Cerebellar nuclear complex (tissue), 1 donor: ENCODE results near the gene PHLDB2.

Source experiments
- DNase-seq, 2 experiments: peaks; one replicate each; lab custom pipeline; 2025; lab: John Stamatoyannopoulos, UW

Gene PHLDB2

GRCh38 chr3:111851511-111851954, 7.5 kb upstream of the PHLDB2 start:
- no peak for DNase-seq

DNA sequence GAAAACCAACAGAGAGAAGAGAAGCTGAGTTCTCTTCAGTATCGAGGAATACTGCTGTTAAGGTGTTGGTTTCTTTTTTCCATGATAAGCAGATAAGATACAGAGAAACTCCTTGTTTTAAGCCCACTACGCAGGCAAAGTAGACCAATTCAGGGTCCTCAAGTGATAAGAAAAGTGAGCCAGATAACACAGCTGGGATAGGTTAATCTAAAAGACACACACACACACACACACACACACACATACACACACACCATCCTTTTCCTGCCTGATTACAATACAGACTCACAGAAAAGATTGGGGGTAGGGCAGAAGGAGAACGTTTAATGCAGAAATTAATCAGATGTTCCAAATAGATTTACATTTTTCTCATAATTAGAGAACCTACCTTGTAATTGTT, 6.5 kb upstream of the PHLDB2 start:
- no peak for DNase-seq

- no peak for DNase-seq
Observed at GRCh38 chr3:111853068-111853467, 6.0 kb upstream of the PHLDB2 start.

GRCh38 chr3:111854990-111855389, 4.1 kb upstream of the PHLDB2 start:
- DNase-seq = no peak

DNA sequence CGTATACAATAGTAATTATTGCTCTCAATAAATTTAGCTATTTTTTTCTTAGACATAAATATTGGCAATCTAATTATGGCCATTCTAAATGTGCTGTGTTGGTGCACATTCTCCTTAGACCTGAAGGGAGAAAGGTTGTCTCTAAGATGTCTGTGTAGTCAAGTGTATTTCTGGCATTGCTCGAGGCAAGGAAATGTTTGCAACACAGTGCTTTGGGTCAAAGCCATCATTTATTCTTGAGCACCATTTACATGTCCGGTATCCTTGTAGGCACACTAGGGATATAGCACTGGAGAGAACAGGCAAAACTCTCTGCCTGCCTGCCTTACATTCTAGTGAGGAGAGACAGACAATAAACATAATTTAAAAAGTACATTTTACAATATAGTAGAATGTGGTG, 2.6 kb upstream of the PHLDB2 start:
- DNase-seq = no peak

GRCh38 chr3:111857474-111857873, 1.6 kb upstream of the PHLDB2 start:
- DNase-seq = no peak

- no peak for DNase-seq
Observed at GRCh38 chr3:111858642-111859041, 423 bp upstream of the PHLDB2 start.

DNA sequence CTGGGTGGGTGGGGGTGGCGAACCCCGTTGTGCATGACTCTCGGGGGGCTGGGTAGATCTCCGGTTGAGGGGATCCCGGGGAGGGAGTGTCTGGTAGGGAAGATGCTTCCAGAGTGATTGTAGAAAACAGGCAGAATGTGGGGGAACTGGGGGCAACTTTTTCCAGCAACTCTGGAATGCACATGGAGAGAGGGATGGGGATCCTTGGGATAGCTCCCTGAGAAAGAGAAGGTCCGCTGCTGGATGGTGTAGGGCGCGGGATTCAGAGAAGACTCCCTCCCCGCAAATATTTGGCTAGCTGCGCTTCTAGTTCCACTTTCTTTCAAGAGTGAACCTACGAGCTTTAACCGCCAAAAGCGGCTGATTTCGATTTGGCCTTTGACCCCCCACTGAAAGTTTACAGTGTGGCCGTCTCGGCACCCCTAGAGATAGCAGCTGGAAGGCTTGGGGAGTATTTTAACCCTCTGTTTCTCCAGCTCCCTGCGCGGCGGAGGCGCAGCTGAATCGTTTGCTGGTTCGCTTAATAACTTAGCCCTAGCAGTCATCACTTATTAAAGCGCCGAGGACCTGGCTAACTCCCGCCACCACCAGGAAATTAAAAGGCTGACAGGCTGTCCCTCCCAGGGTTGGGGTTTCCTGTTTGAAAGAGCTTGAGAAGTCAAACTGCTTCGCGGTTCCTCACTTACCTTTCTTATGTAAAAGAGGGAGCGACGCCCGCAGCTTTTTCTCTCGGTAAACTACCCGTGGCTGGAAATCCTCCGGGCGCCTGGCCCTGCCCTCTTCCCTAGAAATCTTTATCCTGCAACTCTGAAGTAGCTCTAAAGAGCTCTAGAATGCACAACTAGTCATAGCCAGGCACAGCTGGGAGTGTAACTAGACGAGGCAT, 1.2 kb downstream of the PHLDB2 start:
- DNase-seq = no peak

GRCh38 chr3:111861391-111861790, 2.3 kb downstream of the PHLDB2 start:
- no peak for DNase-seq

DNA sequence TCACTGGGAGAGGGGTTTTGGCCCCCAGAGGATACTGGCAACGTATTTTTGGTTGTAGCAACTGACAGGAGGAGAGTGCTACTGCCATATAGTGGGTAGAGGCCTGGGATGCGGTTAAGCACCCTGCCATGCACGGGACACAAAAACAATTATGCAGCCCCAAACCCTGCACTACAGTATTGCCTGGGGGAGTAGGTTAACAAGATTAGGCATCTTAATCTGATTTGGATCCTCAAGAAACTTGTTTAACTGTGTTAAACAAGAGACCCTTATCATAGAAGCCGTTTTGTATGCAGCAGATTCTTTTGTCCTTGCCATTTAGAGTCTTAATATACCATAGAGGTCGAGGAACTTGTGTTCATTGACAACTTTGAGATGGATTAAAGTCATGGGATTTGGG, 3.4 kb downstream of the PHLDB2 start:
- DNase-seq = no peak

- no peak for DNase-seq
Observed at GRCh38 chr3:111862974-111863373, 3.9 kb downstream of the PHLDB2 start.

DNA sequence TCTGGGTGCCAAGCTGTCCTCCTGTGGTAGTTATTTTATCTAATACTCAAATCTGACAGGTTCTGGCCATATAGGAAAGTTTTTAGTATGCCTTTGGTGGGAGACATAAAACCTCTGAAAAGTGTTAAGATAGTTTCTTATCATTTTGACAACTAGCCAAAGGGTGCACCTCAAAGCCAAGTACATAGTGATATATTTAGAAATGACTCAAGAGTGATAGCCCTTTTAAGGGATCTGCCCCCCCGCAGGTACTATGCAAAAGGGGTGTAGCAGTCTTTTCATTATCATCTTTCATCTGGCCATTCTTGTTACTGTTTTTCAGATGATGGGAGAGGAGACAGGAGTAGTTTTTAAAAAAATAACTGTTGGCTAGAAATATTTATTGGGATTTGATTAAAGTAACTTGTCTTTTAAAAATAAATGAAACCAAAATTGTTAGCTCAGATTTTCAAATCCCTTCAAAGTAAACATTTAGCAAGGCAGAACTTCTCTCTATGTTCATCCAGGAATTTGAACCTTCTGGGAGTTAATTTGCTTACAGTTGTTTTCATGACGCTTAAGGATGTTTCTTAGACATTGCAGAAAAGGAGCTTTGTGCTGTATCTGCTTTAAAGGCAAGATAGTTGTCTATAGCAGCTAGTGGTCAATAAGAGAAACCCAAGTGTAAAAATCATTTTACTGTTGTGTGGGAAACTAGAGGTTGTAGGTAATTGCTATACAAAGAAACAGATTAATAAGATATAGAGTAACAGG, 5.1 kb downstream of the PHLDB2 start:
- DNase-seq = no peak

- DNase-seq = no peak
Observed at GRCh38 chr3:111864821-111865656, 6.0 kb downstream of the PHLDB2 start.

GRCh38 chr3:111867889-111868426, 8.9 kb downstream of the PHLDB2 start:
- DNase-seq = no peak

- DNase-seq = no peak
Observed at GRCh38 chr3:111870620-111871019, 11.6 kb downstream of the PHLDB2 start.

GRCh38 chr3:111871809-111872623, 13.0 kb downstream of the PHLDB2 start:
- DNase-seq = no peak

- no peak for DNase-seq
Observed at GRCh38 chr3:111872979-111873378, 13.9 kb downstream of the PHLDB2 start.

DNA sequence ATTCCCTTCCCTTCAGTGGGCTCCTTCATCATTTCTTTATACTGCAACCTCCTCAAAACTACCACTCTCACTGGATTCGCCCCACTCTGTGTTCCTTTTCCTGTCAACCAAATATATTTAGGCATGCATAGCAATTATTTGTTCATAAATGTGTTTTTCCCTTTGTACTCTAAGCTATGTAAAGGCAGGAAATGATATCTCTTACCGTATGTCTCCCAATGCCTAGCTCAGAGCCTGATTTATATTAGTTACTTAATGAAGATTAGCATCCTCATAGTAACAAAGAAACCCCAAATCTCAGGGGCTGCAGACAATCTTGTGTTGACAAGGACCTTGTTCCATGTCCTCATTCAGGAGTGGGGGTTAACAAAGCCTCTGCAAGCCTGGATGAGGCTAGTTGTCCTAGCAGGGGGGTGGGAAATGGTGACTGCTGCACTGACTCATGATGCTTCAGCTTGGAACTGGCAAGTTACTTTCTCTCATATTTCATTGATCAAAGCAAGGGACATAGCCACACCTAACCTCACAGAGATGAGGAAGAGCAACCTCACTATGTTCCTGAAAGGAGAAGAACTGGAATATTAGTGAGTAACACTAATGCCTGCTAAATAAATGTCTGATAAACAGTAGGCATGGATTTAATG, 15.2 kb downstream of the PHLDB2 start:
- no peak for DNase-seq

DNA sequence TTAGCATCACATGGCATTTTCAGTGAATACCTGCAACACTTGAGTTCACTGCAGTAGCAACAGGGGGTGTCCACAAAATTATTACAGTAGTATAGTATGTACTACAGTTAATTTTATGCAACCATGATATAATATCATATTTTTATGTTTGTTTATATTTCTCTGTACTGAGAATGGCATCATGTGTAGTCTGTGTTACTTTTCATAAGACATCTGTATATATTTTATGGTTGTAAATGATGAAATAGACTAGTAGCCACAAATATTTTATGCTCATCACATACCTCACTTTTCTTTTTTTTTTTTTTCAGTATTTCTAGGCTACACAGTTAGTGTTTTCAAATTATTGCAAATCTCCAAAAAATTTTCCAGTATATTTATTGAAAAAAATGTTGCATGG, 22.4 kb downstream of the PHLDB2 start:
- DNase-seq = no peak

DNA sequence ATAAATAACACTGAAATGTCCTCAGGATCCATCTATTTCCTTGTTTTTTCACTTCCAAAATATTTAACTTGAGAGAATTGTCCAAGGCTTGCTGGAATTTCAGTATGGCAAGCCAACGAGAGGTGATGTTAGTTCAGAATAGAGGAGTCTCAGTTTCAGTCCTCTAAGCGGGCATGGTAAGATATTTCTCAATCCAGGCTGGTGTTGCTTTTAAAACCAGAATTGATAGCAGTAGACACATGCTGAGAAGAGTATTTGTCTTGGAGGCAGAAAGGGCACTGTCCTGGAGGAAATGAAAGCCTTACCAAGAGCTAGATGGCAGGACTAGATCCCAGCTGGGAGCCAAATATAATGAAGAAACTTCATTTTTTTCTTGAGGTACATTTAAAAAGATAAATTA, 23.1 kb downstream of the PHLDB2 start:
- no peak for DNase-seq

DNA sequence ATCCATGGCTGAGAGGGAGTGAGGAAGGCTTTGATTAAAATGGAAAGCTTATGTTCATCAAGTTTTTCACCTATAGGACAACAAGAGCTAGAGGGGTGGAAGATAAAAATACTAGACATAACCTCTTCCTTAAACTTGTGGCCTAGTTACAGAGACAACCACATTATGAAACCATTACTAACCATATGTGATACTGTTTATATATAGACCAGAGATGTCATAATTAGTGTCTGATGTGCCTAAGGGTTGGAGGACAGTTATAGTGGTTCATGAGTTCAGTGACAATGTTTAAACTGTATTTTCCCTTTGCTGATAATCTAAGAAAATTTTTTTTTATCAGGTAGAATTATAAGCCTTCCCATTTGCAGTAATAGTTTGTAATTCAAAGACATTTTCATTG, 23.7 kb downstream of the PHLDB2 start:
- DNase-seq = no peak
